ENCODE results near the gene MAP2K5.
"Not testable (repeated sequence)": the region's sequence is repeated elsewhere in the genome, so short reads cannot be mapped to it uniquely, and the experiment has no call there.

Gene MAP2K5

DNA sequence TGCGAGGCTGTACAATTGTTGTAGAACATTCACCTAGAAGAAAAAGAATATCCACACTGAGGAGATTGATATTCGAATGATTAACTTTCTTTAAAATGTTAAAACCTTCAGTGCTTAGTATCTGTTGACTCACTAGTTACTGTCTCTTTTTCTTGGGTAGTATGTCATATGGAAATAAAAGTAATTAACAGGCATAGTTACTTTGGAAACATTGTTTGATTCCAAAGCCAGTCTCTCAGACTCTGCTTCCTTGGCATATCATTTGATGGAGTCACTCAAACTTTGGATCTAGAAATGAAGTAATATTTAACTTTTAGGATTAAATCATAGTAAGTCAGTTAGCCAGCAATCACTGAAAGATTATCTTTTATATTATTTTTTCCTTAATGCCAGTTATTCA lies 63.4 kb downstream of the MAP2K5 start:
- no peak for DNase-seq

DNA sequence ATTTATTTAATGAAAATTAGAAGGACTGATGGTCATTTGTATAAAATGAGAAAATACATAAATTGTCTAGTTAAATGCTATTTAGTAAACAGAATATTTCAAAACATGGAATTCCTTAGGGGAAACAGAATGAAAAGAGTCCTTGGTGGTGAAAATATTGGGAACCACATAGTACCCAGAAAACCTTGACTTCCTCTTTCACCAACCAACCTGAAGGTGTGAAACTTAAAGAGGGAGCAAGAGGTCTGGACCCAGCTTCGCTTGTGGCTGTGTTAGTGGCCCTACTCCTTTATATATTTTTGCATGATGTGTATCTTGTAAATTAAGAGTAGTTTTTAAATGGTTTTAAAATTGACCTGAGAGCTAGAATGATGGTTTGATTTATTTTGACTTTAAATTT lies 64.2 kb downstream of the MAP2K5 start:
- DNase-seq, result no peak

DNA sequence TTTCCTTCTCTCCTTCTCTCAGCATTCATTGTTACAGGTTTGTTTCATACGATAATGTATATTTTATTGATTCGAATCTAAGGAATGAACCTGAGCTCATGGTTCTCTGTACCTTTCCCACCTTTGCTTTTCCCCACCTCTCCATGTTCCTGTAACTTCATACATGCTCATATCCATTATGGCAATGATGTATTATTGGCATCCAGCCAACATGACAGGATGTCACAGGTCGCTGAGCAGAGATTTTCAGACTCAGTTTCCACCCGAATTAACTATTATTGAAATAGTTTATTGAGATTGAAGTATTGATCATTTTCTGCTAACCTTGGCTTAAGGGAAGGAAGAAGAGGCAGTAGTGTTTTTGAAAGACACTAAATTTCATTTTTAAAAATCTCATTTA lies 64.8 kb downstream of the MAP2K5 start:
- no peak for DNase-seq

DNA sequence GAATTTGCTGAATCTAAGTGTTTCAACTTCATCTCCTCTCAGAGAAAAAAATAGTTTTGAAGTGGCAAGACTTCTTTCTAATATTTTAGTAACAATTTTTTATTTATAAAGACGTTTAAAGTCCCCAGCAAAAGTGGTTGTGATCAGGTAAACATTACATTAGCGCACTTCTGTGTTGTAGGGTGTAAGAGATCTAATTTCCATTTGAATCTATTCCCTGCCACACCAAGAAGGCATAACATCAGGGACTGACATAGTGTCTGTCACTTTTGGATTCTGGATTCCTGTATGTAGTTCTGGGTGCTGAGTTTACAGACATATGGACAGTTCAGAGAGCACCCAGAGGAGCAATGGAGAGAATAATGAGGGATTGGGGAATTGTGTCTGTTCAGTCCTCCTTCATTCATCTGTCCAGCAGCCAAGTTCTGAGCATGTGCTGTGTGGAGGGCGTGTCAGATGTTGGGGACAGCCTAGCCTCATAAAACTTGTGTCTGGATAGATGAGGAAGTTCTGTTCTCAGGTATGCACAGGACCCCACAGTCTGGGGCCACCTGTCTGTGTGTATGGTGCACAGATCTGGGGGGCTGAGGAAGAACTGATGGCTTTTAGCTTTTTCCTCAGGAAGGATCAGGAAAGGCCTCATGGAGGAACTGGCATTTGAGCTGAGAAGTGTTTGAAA lies 65.6 kb downstream of the MAP2K5 start:
- DNase-seq, result no peak

GRCh38 chr15:67608638-67608959 lies 66.1 kb downstream of the MAP2K5 start:
- no peak for DNase-seq

GRCh38 chr15:67611370-67612369 lies 69.2 kb downstream of the MAP2K5 start:
- DNase-seq, result no peak

GRCh38 chr15:67613211-67613610 lies 70.7 kb downstream of the MAP2K5 start:
- no peak for DNase-seq

DNA sequence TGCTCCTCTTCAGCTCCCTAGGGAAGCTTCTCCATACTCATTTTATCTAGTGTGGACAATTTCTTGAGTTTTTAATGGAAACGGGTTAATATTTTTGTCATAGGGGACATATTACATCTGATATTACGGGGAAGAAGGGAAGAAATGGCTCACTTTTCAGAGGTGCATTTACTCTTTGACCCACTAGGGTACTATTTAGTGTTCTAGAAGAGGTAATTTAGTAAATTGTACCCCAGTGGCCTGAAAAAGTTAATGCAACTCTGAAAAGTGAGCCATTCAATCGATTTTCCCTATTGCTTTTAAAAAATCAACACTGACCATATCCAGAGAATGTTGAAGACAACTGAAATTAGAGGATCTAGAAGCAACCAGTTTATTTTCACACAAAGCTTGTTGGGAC lies 71.2 kb downstream of the MAP2K5 start:
- DNase-seq, result no peak

DNA sequence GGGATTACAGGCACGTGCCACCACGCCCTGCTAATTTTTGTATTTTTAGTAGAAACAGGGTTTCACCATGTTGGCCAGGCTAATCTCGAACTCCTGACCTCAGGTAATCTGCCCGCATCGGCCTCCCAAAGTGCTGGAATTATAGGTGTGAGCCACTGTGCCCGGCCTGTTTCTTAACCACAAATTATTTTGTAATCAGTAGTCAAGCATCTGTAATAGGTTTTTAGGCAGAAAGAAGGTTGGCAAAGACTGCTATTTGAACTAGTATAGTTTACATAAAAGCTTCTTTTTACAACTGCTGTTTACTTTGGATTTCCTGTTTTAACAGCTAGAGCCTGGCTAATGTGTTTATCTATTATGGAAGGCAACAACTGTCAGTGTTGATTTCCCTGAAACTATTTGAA lies 72.6 kb downstream of the MAP2K5 start:
- not testable (repeated sequence) for DNase-seq

- DNase-seq, result no peak
Measured at GRCh38 chr15:67618297-67618696, 75.8 kb downstream of the MAP2K5 start.

- DNase-seq, result no peak
Measured at GRCh38 chr15:67622110-67622509, 79.6 kb downstream of the MAP2K5 start.

DNA sequence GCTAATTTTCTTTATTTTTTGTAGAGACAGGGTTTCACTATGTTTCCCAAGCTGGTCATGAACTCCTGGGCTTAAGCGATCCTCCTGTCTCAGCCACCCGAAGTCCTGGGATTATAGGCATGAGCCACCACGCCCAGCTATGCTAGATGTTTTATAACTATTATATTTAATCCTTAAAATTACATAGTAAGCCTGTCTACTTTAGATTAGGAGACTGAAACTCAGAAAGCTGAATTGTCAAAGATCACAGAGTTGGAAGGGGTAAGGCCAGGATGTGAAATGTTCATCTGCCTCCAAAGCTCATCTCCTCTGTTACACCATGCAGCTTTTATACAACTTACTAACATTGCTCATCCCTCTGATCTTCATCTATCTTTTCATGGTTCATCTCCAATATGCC lies 89.8 kb downstream of the MAP2K5 start:
- DNase-seq, result no peak

- not testable (repeated sequence) for DNase-seq
Measured at GRCh38 chr15:67635950-67636349, 93.4 kb downstream of the MAP2K5 start.

DNA sequence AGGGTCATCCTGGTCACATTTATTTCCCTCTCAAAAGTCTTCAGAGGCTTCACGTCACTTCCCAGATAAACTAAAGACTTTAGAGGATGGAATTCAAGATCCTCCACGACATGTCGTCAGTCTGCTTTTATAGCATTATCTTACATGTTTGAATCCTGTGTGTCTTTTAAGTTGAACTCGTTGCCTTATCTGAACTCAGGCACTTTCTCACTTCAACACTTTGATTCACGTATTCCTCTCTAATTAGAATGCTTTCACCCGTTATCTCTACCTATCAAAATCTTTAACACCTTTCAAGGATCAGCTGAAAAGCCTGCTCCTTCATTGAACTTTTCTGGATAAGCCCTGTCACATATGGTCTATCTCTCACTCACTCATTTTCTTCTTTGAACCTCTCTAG lies 97.1 kb downstream of the MAP2K5 start:
- DNase-seq, result no peak

DNA sequence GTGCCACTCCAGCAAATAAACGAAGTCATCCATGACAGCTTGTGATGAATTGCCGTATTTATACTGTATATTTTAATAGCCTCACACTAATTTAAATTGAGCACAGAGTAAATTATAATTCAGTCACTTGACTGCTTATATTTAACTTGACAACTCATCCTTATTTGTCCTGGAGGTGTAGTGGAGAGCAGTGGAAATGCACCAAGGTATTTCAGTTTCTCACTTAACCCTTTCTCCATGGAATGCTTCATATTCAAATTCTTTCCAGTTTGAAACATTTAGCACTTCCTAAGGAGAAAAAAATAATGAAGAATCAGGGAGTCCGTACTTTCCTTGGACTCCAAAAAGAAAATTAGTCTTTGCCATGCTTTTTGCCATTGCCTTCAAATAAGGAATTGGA lies 99.0 kb downstream of the MAP2K5 start:
- no peak for DNase-seq

GRCh38 chr15:67646847-67647246 lies 104.3 kb downstream of the MAP2K5 start:
- DNase-seq, result no peak

DNA sequence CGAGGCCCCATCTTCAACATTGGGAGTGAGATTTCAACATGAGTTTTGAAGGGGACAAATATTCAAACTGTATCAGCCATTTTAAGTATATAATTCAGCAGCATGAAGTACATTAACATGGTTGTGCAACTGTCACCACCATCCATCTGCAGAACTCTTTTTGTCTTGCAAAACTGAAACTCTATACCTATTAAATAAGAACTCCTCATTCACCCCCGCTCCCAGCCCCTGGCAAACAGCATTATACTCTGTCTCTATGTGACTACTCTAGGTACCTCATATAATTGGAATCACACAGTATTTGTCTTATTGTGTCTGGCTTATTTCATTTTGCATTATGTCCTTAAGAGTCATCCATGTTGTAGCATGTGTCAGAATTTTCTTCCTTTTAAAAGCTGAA lies 110.1 kb downstream of the MAP2K5 start:
- no peak for DNase-seq

- DNase-seq, result no peak
Measured at GRCh38 chr15:67660446-67660845, 117.9 kb downstream of the MAP2K5 start.

GRCh38 chr15:67660874-67661606 lies 118.5 kb downstream of the MAP2K5 start:
- DNase-seq, result no peak

DNA sequence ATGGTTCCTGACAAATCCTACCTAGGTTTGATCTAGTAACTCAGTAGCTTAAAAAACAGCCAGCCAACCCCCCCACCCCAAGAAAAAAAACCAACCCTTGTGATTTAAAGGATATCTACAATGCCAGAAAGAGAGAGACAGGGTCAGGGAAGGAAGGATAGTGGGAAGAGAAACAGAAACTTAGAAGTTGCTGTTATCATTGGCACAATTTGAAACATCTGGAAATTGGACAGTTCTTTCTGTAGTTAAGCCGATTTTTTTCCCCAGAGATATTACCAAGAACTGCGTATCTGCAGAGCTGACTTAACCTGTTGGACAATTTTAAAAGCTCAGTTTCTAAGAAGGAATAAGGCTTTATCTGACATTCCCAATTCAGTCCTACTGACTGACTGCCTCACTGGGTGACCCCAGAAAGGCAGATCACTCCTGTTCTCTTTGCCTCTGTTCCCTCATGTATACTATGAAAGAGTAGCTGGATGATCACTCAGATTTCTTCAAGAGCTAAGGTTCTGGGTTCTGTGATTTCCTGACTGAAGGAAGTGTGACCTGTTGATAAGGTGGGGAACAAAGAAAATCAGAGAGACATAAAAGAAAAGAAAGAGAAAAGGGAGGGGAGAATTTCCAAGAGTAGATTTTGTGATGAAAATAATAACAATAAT lies 128.3 kb downstream of the MAP2K5 start:
- no peak for DNase-seq

GRCh38 chr15:67672834-67673233 lies 130.3 kb downstream of the MAP2K5 start:
- not testable (repeated sequence) for DNase-seq

DNA sequence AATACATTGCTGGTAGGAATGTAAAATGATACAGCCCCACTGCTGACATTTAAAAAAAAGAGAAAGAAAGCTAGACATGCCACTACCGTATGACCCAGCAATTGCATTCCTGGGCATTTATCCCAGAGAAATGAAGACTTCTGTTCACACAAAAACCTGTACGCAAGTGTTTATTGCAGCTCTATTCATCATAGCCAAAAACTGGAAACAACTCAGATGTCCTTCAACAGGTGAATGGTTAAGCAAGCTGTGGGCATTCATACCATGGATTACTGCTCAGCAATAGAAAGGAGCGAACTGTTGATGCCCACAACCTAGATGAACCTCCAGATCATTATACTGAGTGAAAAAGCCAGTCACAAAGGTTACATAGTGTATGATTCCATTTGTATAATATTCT lies 132.5 kb downstream of the MAP2K5 start:
- no peak for DNase-seq

- no peak for DNase-seq
Measured at GRCh38 chr15:67678089-67678488, 135.6 kb downstream of the MAP2K5 start.

All from stimulated activated naive CD4-positive, alpha-beta T cell (primary cell).